ENCODE measurements around the gene ABTB2.

ABTB2 gene

GRCh38 chr11:34136420-34136819 lies 221.4 kb downstream of the ABTB2 start:
- no peak for DNase-seq

DNA sequence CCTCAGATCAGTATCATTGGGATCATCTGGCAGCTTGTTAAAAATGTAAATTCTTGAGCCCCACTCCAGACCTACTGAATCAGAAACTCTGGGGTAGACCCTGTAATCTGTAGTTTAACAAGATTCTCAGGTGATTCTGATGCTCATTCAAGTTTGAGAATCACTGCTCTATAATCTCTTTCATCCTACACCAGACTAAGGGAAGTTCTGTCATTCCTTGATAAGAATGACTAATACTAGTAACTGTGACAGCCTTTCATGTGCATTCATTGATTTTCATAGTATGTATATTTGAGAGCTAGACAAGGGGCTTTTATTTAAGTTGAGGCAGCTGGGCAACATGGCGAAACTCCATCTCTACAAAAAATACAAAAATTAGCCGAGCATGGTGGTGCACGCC lies 222.4 kb downstream of the ABTB2 start:
- peak; percentile 60 for DNase-seq

DNA sequence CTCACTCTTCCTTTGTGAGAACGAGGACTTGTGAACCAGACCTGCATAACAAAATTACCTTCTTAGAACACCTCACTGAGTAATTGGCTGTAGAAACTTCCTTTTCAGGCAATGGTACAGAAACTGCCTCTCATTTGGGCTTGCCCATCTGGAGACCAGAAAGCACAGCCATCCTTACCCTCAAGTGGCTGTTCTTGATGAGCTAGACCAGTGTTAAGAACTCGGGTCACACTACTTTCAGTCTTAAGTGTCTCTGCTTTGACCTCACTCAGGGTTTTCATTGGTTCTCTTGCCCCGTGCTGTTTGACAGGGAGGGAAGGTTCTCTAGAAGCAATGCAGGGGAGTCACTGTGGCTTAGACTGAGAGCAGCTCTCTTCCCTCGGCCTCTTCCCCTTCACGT lies 223.0 kb downstream of the ABTB2 start:
- DNase-seq = peak; percentile 58

- no peak for DNase-seq
These were observed 225.4 kb downstream of the ABTB2 start for GRCh38 chr11:34132261-34132965.

- DNase-seq = no peak
These were observed 229.0 kb downstream of the ABTB2 start for GRCh38 chr11:34128824-34129223.

GRCh38 chr11:34126959-34127848 lies 230.6 kb downstream of the ABTB2 start:
- DNase-seq = no peak

- no peak for DNase-seq
These were observed 232.7 kb downstream of the ABTB2 start for GRCh38 chr11:34124885-34125668.

DNA sequence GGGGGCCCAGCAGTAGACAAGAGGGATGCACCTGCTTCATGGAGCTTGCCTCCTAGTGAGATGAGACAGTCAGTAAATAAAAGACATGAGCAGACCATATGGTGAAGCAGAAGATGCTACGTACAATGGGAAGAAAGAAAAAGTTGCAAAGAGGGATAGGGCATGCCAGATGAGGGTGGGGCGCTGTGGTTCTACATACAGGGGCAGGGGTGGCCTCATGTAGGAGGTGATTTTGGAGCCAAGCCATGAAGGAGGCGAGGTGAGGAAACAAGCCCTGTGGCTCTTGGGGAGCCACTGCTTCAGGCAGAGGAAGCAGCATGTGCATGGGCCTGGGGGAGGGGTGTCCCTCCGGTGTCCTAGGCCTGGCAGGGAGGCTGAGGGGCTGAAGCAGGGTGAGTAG lies 237.2 kb downstream of the ABTB2 start:
- no peak for DNase-seq

DNA sequence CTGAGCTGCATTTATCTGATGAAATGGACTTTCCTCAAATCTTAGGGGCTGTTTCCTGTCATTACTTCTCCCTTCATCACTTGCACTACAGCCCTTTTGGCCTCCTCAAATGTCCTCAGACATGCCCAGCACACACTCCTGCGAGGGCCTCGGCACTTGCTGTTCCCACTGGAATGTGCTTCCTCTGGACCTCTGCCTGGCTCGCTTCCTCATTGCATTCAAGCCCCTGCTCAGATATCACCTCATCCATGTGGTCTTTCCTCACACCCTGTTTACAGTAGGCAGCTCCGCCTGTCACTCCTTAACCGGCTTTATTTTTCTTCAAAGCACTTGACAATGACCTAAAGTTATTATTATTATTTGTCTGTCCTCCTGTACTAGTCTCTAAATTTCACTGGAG lies 243.3 kb downstream of the ABTB2 start:
- no peak for DNase-seq

DNA sequence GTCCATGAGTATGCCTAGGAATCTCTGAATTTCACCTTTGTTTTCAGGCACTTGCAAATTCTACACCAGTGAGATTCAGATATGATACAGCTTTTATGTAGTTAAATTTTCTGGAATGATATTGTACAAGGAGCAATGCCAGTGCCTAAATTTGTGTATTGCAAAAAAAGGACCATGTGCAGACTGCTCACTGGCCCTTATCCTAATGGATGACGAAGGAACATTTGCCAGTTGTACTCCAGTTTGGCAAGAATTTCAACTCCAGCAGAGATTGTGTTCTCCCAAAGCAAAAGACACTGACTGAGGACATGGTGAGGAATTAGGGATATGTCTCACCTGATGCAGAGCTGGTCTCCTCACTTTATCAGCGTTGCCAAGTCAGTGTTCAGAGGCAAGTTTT lies 243.8 kb downstream of the ABTB2 start:
- no peak for DNase-seq

GRCh38 chr11:34111722-34112270 lies 246.0 kb downstream of the ABTB2 start:
- DNase-seq = no peak

DNA sequence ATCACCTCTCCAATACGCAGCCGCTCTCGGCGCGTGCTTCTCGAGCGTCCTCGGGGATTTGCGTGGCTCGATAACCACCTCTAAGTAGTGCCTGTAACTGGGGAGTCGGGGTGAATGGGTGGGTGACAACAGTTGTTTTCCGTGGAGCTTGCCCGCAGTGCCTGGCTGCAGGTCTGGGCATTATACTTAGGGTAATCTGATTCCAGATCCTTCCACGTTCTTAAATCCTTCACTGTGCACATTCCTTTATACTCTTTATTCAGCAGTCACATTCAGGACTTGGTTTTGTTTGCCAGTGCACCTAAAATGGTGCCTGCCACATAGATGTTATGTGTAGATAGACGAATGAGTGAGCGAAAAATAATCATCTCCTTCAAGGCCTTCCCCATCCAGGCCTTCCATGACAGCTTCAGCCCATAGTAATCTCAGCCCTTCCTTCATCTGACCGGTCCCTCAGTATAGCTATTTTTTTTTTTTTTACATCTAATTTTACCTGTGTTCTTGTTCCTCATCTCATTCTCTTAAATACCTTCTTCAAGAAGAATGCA lies 251.8 kb downstream of the ABTB2 start:
- peak; percentile 12 for DNase-seq

DNA sequence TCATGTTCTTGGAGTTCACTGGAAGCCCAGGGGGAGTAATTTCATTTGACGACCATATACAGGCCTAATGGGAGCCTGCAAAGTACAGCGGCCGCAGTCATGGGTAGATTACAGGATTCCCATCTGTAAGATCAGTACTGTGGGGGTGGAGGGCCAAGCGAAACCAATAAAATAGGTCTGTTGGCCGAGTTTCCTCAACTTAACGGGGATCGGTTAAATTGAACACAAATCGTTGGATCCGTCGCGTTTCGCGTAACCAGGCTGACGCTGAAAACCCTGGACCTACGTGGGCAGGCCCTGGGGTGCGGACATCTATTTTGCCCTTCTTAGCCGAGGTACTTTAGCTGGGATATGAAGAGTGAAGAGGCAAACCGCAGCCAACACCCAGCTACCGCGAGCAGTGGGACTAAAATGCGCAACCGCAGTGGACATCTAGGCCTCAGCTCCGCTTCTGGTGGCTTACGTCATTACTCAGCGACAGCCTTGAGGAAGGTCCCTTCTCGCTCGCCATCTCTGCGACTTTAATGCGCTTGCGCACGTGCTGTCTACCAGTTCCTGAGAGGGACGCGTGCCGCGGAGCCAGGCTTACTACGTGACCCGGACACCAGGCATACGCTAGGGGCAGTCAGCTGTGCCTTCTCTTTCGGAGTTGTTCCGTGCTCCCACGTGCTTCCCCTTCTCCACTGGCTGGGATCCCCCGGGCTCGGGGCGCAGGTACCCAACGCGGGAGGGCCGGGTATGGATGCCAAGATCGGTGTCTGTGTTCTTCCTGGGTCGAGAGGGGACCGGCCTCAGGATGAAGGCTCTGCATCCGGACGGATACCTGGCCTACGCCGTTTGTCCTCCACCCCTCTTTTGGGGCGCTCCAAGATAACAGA lies 252.5 kb downstream of the ABTB2 start, which contains the start of gene NAT10:
Gene NAT10, plus strand, starts transcription at position 551 of the 878 bp plus-strand sequence. CDS start 2,597 bp downstream, outside the sequence.
- peak; percentile 98 for DNase-seq

DNA sequence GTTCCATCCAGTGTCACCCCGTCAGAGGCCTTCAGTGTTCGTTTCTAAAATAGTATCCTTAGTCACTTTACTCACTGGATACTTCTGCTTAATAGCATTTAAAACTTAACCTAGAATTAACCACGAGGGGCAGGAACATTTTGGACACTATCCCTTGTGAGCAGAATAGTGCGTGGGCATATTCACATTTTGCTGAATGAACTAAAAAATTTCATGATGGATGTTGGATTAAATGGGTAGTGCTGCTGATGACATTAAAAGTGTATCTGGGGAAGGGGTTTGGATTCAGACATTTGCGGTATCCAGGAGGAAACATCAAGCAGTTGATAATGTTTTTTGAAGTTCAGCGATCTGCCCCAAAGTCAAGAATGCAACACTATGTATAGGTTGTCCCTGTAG lies 253.1 kb downstream of the ABTB2 start:
- peak; percentile 7 for DNase-seq
